ENCODE data around the gene IFI6. TPM values are rescaled to one million over a fixed set of nuclear protein-coding genes. Genes with fewer than 3 reads are reported as not detected.
A peak's percentile ranks its signal among the peaks of the same experiment; 100 is the strongest.

The IFI6 gene
- polyA plus RNA-seq, 3 donors = 69.9 to 276 (median 276) TPM

DNA sequence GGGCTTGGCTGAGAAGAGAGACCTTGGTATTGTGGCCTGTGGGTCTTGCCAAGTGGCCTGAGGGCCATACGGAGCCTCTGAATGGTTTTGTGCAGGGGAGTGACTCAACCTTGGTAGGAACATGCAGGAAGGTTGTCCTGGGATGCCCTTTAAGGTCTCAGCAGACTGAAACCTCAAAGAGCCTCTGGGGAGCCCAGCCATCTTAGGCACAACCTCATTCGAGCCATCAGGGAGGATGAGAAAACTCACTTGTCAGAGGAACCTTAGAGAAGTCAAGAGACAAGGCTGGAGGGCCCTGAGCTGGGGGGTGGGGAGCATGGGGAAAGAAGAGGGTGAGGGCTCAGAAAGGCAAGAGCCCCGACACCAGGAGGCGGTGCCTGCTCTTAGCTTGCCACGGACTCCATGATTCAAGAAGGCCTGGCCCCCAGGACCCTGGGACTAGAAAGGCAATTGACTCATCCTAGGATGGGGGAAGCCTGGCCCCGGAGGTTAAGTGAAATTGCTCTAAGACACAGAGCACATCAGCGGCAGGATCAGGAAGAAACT is 13.0 kb downstream of the IFI6 start:
- H2AFZ ChIP-seq (ENCODE audit: insufficient read depth, low read depth, low read length, poor library complexity, severe bottlenecking) = no peak overlapping the region
- peak overlapping the region; percentile 87 for H3K9ac ChIP-seq (ENCODE audit: insufficient read depth, low read length, poor library complexity, severe bottlenecking)
- H3K36me3 Mint-ChIP-seq = no peaks in the 10 kb centered on the region
- intact Hi-C loops (cut with micrococcal nuclease) = no loop called here
- H3K27ac Mint-ChIP-seq = peak overlapping the region; percentile 94 to 99 (median 97)
- peak overlapping the region; percentile 66 for H3K4me2 ChIP-seq (replicated peaks; ENCODE audit: extremely low read depth, low read length, poor library complexity, severe bottlenecking)
- TF ChIP-seq, protein P1, sequence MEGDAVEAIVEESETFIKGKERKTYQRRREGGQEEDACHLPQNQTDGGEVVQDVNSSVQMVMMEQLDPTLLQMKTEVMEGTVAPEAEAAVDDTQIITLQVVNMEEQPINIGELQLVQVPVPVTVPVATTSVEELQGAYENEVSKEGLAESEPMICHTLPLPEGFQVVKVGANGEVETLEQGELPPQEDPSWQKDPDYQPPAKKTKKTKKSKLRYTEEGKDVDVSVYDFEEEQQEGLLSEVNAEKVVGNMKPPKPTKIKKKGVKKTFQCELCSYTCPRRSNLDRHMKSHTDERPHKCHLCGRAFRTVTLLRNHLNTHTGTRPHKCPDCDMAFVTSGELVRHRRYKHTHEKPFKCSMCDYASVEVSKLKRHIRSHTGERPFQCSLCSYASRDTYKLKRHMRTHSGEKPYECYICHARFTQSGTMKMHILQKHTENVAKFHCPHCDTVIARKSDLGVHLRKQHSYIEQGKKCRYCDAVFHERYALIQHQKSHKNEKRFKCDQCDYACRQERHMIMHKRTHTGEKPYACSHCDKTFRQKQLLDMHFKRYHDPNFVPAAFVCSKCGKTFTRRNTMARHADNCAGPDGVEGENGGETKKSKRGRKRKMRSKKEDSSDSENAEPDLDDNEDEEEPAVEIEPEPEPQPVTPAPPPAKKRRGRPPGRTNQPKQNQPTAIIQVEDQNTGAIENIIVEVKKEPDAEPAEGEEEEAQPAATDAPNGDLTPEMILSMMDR (IDR thresholded peaks at IDR 0.05) = no peak
- H3K4me1 ChIP-seq (ENCODE audit: control insufficient read depth in 1 of 2, insufficient read depth in 2 of 2, low read length in 2 of 2) = peaks cover 65 to 73% of the 10 kb centered on the region in 2 donors
- peak; percentile 69 to 90 (median 78) for DNase-seq
- 26% methylated on average over 6 of the region's 7 CpGs for WGBS (ENCODE audit: insufficient coverage)
- H3K27me3 Mint-ChIP-seq (ENCODE audit: low read depth in 3 of 3) = peaks cover 0 to 3% (median 0%) of the 10 kb centered on the region in 3 donors
- H3K4me3 Mint-ChIP-seq = peak overlapping the region; percentile 78 to 84
- H3K27me3 ChIP-seq (ENCODE audit: control insufficient read depth in 2 of 2, insufficient read depth in 2 of 2, low read length in 2 of 2) = no peaks in the 10 kb centered on the region
- peaks cover 67% of the 10 kb centered on the region for H3K4me1 Mint-ChIP-seq
- peaks cover 5% of the 10 kb centered on the region for H3K79me2 ChIP-seq (ENCODE audit: insufficient read depth, low read length)
- H3K27ac ChIP-seq (ENCODE audit: low read depth in 1 of 2, low read length in 2 of 2) = peak overlapping the region; percentile 91 to 97
- H3K9me3 ChIP-seq (replicated peaks in 1 of 2; ENCODE audit: control insufficient read depth in 1 of 2, insufficient read depth in 1 of 2, low read length in 2 of 2) = no peaks in the 10 kb centered on the region
- H3K9me3 Mint-ChIP-seq = no peaks in the 10 kb centered on the region
- no peaks in the 10 kb centered on the region for H4K20me1 ChIP-seq (ENCODE audit: insufficient read depth, low read length)
- peak overlapping the region; percentile 32 to 48 (median 34) for H3K4me3 ChIP-seq (replicated peaks in 1 of 3; ENCODE audit: low read depth in 2 of 3, low read length in 3 of 3)
- no peaks in the 10 kb centered on the region for H3K36me3 ChIP-seq (replicated peaks in 1 of 2; ENCODE audit: control insufficient read depth in 1 of 2, insufficient read depth in 2 of 2, low read length in 2 of 2)

GRCh38 chr1:27656157-27656893 is 15.7 kb downstream of the IFI6 start:
- Histone ChIP-seq H3K9ac (ENCODE audit: insufficient read depth, low read length, poor library complexity, severe bottlenecking) (peak overlapping the region; percentile 18), H3K4me3 (replicated peaks in 1 of 3; ENCODE audit: low read depth in 2 of 3, low read length in 3 of 3) (no peak overlapping the region), H3K27ac (ENCODE audit: low read depth in 1 of 2, low read length in 2 of 2) (peak overlapping the region; percentile 53 to 71), H3K4me1 (ENCODE audit: control insufficient read depth in 1 of 2, insufficient read depth in 2 of 2, low read length in 2 of 2) (peaks cover 60 to 69% of the 10 kb centered on the region in 2 donors), H3K9me3 (replicated peaks in 1 of 2; ENCODE audit: control insufficient read depth in 1 of 2, insufficient read depth in 1 of 2, low read length in 2 of 2) (no peaks in the 10 kb centered on the region), H3K79me2 (ENCODE audit: insufficient read depth, low read length) (no peaks in the 10 kb centered on the region), H3K36me3 (replicated peaks in 1 of 2; ENCODE audit: control insufficient read depth in 1 of 2, insufficient read depth in 2 of 2, low read length in 2 of 2) (no peaks in the 10 kb centered on the region), H3K27me3 (ENCODE audit: control insufficient read depth in 2 of 2, insufficient read depth in 2 of 2, low read length in 2 of 2) (no peaks in the 10 kb centered on the region), H2AFZ (ENCODE audit: insufficient read depth, low read depth, low read length, poor library complexity, severe bottlenecking) (no peak overlapping the region), H3K4me2 (replicated peaks; ENCODE audit: extremely low read depth, low read length, poor library complexity, severe bottlenecking) (no peak overlapping the region), H4K20me1 (ENCODE audit: insufficient read depth, low read length) (no peaks in the 10 kb centered on the region)
- H3K27ac Mint-ChIP-seq = peak overlapping the region; percentile 69 to 94 (median 88)
- intact Hi-C loops (cut with micrococcal nuclease) = no loop called here
- peaks cover 60% of the 10 kb centered on the region for H3K4me1 Mint-ChIP-seq
- DNase-seq = peak; percentile 83 to 90 (median 85)
- H3K27me3 Mint-ChIP-seq (ENCODE audit: low read depth in 3 of 3) = peaks cover 0 to 3% (median 0%) of the 10 kb centered on the region in 3 donors
- no peaks in the 10 kb centered on the region for H3K36me3 Mint-ChIP-seq
- H3K4me3 Mint-ChIP-seq = peak overlapping the region in 1 of 2 donors; percentile 49
- H3K9me3 Mint-ChIP-seq = no peaks in the 10 kb centered on the region
- TF ChIP-seq, protein P1 (IDR thresholded peaks at IDR 0.05) = no peak
- 80% methylated on average over 6 of the region's 7 CpGs for WGBS (ENCODE audit: insufficient coverage)

All from CD14-positive monocyte (primary cell).